HG02970 (cell line): Measurements from ENCODE around the gene ITGAE.

Experiments used
- ATAC-seq: cut with Tn5 transposase; IDR thresholded peaks from one replicate; pipeline ENCODE4 v1.9.1; 2021; ENCODE audit warnings: mild to moderate bottlenecking, moderate library complexity, moderate number of reproducible peaks; ENCODE audit not compliant: unreplicated experiment, low FRiP score

Gene ITGAE

GRCh38 chr17:3762922-3763776, 37.8 kb downstream of the ITGAE start:
- no peak for ATAC-seq

- ATAC-seq = no peak
These were observed 39.0 kb downstream of the ITGAE start for GRCh38 chr17:3761918-3762380.

GRCh38 chr17:3761036-3761917, 39.7 kb downstream of the ITGAE start:
- no peak for ATAC-seq

- no peak for ATAC-seq
These were observed 41.3 kb downstream of the ITGAE start for GRCh38 chr17:3759597-3760216.

- ATAC-seq = no peak
These were observed 45.5 kb downstream of the ITGAE start for GRCh38 chr17:3755335-3756030.

GRCh38 chr17:3754458-3755334, 46.3 kb downstream of the ITGAE start:
- no peak for ATAC-seq

GRCh38 chr17:3754066-3754457, 46.9 kb downstream of the ITGAE start:
- no peak for ATAC-seq

- ATAC-seq = no peak
These were observed 47.4 kb downstream of the ITGAE start for GRCh38 chr17:3753624-3754023.

GRCh38 chr17:3751836-3752235, 49.2 kb downstream of the ITGAE start:
- ATAC-seq = no peak

GRCh38 chr17:3750926-3751325, 50.1 kb downstream of the ITGAE start:
- ATAC-seq = no peak

- ATAC-seq = no peak
These were observed 50.7 kb downstream of the ITGAE start for GRCh38 chr17:3750296-3750695.

- no peak for ATAC-seq
These were observed 52.4 kb downstream of the ITGAE start for GRCh38 chr17:3748576-3748975.

- ATAC-seq = no peak
These were observed 53.2 kb downstream of the ITGAE start for GRCh38 chr17:3747805-3748204.

GRCh38 chr17:3745071-3745470, 55.9 kb downstream of the ITGAE start:
- ATAC-seq = no peak

GRCh38 chr17:3744014-3744413, 57.0 kb downstream of the ITGAE start:
- ATAC-seq = no peak

GRCh38 chr17:3740611-3741073, 60.3 kb downstream of the ITGAE start:
- no peak for ATAC-seq

GRCh38 chr17:3739422-3740124, 61.4 kb downstream of the ITGAE start:
- ATAC-seq = no peak

- no peak for ATAC-seq
These were observed 62.3 kb downstream of the ITGAE start for GRCh38 chr17:3738562-3739295.
